CD8-positive, alpha-beta memory T cell (primary cell): ENCODE data around the gene PNMA6F. TPM values are rescaled to one million over a fixed set of nuclear protein-coding genes. Genes with fewer than 3 reads are reported as not detected.
"Not testable (repeated sequence)": the region's sequence is repeated elsewhere in the genome, so short reads cannot be mapped to it uniquely, and the experiment has no call there.

ENCODE experiments used
- CTCF ChIA-PET: fragments of 350-600 bp; sonication (Branson Sonifier 250); formaldehyde crosslinking; loops from one replicate; lab custom pipeline; 2021; ENCODE audit warnings: antibody characterized with exemption; lab: Charles Lee
- POLR2A ChIA-PET: fragments of 350-600 bp; sonication (Branson Sonifier 250); formaldehyde crosslinking; loops from one replicate; lab custom pipeline; 2021; ENCODE audit warnings: antibody characterized with exemption; lab: Charles Lee
- DNase-seq, 5 donors: peaks; one replicate each; pipeline versions ENCODE4 v3.0.0 to v3.0.0-alpha.2; 2020 to 2022; ENCODE audit warnings: mixed read lengths in 1 of 5
- H3K27ac ChIP-seq: one replicate; pipeline ENCODE4 v1.7.0; 2013; ENCODE audit warnings: low read depth, mild to moderate bottlenecking, low read length, moderate library complexity
- H3K27me3 ChIP-seq: 2 replicates; pipeline ENCODE4 v1.7.0; 2013; ENCODE audit warnings: low read length, mild to moderate bottlenecking; ENCODE audit not compliant: insufficient read depth, poor library complexity, severe bottlenecking
- H3K36me3 ChIP-seq: 2 replicates; pipeline ENCODE4 v1.7.0; 2013; ENCODE audit warnings: mild to moderate bottlenecking, low read length, moderate library complexity; ENCODE audit not compliant: insufficient read depth
- H3K4me1 ChIP-seq: 2 replicates; pipeline ENCODE4 v1.7.0; 2013; ENCODE audit warnings: mild to moderate bottlenecking, low read length, moderate library complexity; ENCODE audit not compliant: insufficient read depth
- H3K4me3 ChIP-seq: 2 replicates; pipeline ENCODE4 v1.7.0; 2013; ENCODE audit warnings: mild to moderate bottlenecking, low read length
- H3K9me3 ChIP-seq: 2 replicates; pipeline ENCODE4 v1.7.0; 2013; ENCODE audit warnings: mild to moderate bottlenecking, low read length
- H3K27ac Mint-ChIP-seq, 8 donors: one replicate each; pipeline ENCODE4 v1.8.0; 2020 to 2021; ENCODE audit warnings: mixed read lengths in 8 of 8, mild to moderate bottlenecking in 6 of 8, inconsistent platforms in 3 of 8, moderate library complexity in 3 of 8
- H3K27me3 Mint-ChIP-seq, 2 donors: one replicate each; pipeline ENCODE4 v1.8.0; 2020 to 2021; ENCODE audit warnings: mixed read lengths in 2 of 2, mild to moderate bottlenecking in 1 of 2, moderate library complexity in 1 of 2
- H3K36me3 Mint-ChIP-seq, 3 donors: one replicate each; pipeline ENCODE4 v1.8.0; 2020 to 2021; ENCODE audit warnings: mixed read lengths in 3 of 3, inconsistent platforms in 1 of 3, mild to moderate bottlenecking in 1 of 3
- H3K4me1 Mint-ChIP-seq, 3 donors: one replicate each; pipeline ENCODE4 v1.8.0; 2020 to 2021; ENCODE audit warnings: mixed read lengths in 3 of 3, inconsistent platforms in 1 of 3, mild to moderate bottlenecking in 1 of 3
- H3K4me3 Mint-ChIP-seq, 7 donors: one replicate each; pipeline ENCODE4 v1.8.0; 2020 to 2021; ENCODE audit warnings: mixed read lengths in 7 of 7, mild to moderate bottlenecking in 6 of 7, moderate library complexity in 4 of 7, inconsistent platforms in 2 of 7
- H3K9me3 Mint-ChIP-seq, 5 donors: one replicate each; pipeline ENCODE4 v1.8.0; 2020 to 2022; ENCODE audit warnings: mixed read lengths in 5 of 5, mild to moderate bottlenecking in 3 of 5, moderate library complexity in 2 of 5, inconsistent platforms in 1 of 5
- polyA plus RNA-seq: library from polyadenylated mRNA; unstranded; fragments of 300-500 nt; fragmentation: Illumina TruSeq; gene quantifications from one replicate; pipeline ENCODE4 v1.2.3, GENCODE V29; 2021
- total RNA-seq, 2 experiments: library from RNA; stranded (reverse); gene quantifications; one replicate each; pipeline ENCODE4 v1.2.3, GENCODE V29; 2021

Gene PNMA6F
- total and polyA plus RNA-seq, 3 experiments from 2014 or later, result not detected

DNA sequence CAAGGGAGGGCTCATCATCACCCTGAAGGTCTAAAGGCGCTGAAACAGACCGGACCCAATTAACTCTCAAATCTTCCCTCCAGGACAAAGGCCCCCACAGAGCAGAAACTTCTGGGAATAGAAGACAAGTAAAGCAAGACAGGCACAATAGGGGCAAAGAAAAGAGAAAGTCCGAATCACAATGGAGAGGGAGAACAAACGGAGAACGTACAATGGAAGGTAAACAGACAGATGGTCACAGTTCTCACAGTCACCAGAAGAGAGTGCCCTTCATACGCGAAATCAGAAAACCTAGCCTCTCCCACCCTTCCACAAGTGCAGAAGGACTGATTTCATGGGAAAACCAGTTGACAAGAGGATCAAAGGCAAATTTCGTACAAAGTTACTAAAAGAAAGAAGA, 35.9 kb downstream of the PNMA6F start:
- H3K27me3 Mint-ChIP-seq, H3K9me3 ChIP-seq, POLR2A ChIA-PET, CTCF ChIA-PET, H3K4me1 Mint-ChIP-seq, DNase-seq, H3K4me3 ChIP-seq, H3K27ac Mint-ChIP-seq, H3K4me3 Mint-ChIP-seq, H3K36me3 ChIP-seq, H3K36me3 Mint-ChIP-seq, H3K4me1 ChIP-seq, H3K27ac ChIP-seq, H3K9me3 Mint-ChIP-seq, H3K27me3 ChIP-seq: not testable (repeated sequence)

DNA sequence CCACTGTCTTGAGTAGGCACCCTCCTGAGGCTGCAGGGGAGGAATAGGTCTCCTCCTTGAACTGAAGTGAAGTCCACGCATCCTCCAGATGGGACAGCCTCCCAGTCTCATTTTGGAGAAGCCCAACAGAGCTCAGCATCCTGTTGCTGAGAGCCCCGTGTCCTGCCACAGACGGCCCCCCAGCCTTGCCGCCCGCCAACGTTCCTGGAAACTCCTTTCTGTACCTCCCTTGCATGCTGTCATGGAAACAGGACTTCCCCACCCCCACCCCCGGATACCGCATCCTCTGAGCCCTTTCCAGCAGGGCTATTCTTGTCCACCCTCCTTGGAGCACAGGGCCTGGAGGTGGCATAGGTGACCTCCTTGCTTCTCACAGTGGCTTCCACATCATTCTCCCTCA, 37.6 kb downstream of the PNMA6F start:
- CTCF ChIA-PET, result not testable (repeated sequence)

DNA sequence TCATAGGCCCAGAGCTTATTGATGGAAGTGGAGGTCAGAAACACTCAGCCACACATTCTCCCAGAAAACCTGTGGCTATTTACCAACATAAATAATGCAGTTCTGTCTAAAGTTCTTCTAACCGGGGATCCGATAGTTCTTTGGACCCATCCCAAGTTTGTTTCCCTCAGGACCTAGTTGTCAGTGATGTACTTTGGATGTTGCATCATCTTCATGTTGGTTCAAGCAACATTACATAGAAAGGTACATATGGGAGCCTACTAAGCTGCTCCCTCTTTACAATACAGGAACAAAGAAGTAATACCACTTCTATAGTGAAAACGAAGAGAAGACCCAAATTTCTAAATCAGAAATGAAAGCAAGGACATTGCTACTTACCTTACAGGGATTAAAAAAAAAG, 39.8 kb downstream of the PNMA6F start:
- POLR2A ChIA-PET, H3K4me3 Mint-ChIP-seq, H3K27ac Mint-ChIP-seq, H3K36me3 ChIP-seq, DNase-seq, H3K4me3 ChIP-seq, H3K27me3 ChIP-seq, H3K36me3 Mint-ChIP-seq, H3K27me3 Mint-ChIP-seq, H3K27ac ChIP-seq, CTCF ChIA-PET, H3K9me3 Mint-ChIP-seq, H3K9me3 ChIP-seq, H3K4me1 ChIP-seq, H3K4me1 Mint-ChIP-seq: not testable (repeated sequence)

More for the DNA sequence above, 37.6 kb downstream of the PNMA6F start:
- H3K9me3 ChIP-seq, H3K27ac Mint-ChIP-seq, POLR2A ChIA-PET, H3K36me3 ChIP-seq, DNase-seq, H3K4me3 ChIP-seq, H3K27ac ChIP-seq, H3K27me3 Mint-ChIP-seq, H3K9me3 Mint-ChIP-seq, H3K4me1 Mint-ChIP-seq, H3K4me3 Mint-ChIP-seq, H3K27me3 ChIP-seq, H3K36me3 Mint-ChIP-seq, H3K4me1 ChIP-seq: not testable (repeated sequence)

DNA sequence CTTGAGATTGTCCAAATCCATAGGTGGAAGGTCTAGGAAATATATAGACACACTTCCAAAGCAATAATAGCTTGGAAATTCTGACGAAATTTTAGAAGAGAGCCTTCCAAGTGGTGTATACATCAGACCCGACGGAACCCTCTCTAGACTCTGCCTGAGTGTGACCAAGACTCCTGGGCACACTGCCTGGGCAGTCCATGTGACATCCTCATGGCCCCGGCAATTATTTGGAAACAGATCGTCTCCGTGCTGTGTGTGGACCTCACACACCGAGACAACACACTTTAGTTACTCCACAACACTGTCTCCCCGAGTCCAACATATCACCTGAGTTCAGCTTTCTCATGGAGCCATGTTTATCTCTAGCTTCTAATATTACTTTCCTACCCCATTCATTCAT, 42.3 kb downstream of the PNMA6F start:
- H3K9me3 ChIP-seq, H3K4me3 ChIP-seq, H3K27ac Mint-ChIP-seq, H3K4me1 Mint-ChIP-seq, H3K27me3 ChIP-seq, H3K9me3 Mint-ChIP-seq, H3K27me3 Mint-ChIP-seq, CTCF ChIA-PET, POLR2A ChIA-PET, H3K4me1 ChIP-seq, H3K27ac ChIP-seq, H3K4me3 Mint-ChIP-seq, H3K36me3 ChIP-seq, H3K36me3 Mint-ChIP-seq, DNase-seq: not testable (repeated sequence)

DNA sequence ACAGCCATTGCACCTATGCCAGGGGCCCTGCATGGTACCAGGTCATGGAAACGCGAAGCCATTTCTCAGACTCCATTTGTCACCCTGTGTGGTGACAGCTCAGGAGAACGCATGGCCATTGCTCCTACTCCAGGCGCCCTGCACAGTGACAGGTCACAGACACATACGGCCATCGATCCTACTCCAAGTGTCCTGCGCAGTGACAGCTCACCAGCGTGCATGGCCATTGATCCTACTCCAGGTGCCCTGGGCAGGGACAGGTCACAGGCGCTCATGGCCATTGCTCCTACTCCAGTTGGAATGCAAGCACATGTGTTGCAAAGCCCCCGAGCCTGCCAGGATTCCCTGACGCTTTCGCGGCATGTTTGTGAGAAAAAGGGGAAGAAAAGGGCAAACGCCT, 45.5 kb downstream of the PNMA6F start:
- peak overlapping the region in 1 of 8 donors; percentile 63 for H3K27ac Mint-ChIP-seq
- CTCF ChIA-PET, H3K9me3 ChIP-seq, H3K36me3 Mint-ChIP-seq, H3K4me3 ChIP-seq, H3K9me3 Mint-ChIP-seq, POLR2A ChIA-PET, DNase-seq, H3K27ac ChIP-seq, H3K4me1 ChIP-seq, H3K4me3 Mint-ChIP-seq, H3K36me3 ChIP-seq, H3K27me3 ChIP-seq, H3K4me1 Mint-ChIP-seq, H3K27me3 Mint-ChIP-seq: not testable (repeated sequence)

DNA sequence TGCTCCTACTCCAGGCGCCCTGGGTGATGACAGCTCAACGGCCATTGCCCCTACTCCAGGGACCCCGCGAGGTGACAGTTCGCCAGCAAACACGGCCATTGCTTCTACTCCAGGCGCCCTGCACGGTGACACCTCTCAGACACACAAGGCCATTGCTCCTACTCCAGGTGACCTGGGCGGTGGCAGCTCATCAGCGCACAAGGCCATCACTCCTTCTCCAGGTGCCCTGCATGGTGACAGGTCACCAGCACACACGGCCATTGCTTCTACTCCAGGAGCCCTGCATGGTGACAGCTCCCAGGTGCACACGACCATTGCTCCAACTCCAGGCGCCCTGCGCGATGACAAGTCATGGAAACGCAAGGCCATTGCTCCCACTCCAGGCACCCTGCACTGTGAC, 46.1 kb downstream of the PNMA6F start:
- DNase-seq, H3K27me3 ChIP-seq, H3K4me3 Mint-ChIP-seq, H3K4me1 ChIP-seq, H3K27ac Mint-ChIP-seq, CTCF ChIA-PET, H3K9me3 Mint-ChIP-seq, H3K4me3 ChIP-seq, H3K36me3 ChIP-seq, H3K4me1 Mint-ChIP-seq, H3K27me3 Mint-ChIP-seq, POLR2A ChIA-PET, H3K9me3 ChIP-seq, H3K27ac ChIP-seq, H3K36me3 Mint-ChIP-seq: not testable (repeated sequence)

DNA sequence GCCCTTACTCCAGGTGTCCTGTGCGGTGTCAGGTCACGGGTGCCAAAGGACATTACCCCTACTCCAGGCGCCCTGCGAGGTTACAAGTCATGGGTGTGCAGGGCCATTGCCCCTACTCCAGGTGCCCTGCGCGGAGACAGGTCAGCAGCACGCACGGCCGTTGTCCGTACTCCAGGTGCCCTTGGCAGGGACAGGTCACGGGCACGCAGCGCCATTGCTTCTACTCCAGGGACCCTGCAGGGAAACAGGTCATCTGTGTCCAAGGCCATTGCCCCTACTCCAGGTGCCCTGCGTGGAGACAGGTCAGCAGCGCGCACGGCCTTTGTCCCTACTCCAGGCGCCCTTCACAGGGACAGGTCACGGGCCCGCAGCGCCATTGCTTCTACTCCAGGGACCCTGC, 49.0 kb downstream of the PNMA6F start:
- H3K4me3 Mint-ChIP-seq, H3K36me3 ChIP-seq, H3K4me1 ChIP-seq, POLR2A ChIA-PET, H3K27me3 ChIP-seq, H3K4me3 ChIP-seq, H3K27ac ChIP-seq, H3K27me3 Mint-ChIP-seq, H3K9me3 ChIP-seq, CTCF ChIA-PET, H3K9me3 Mint-ChIP-seq, H3K36me3 Mint-ChIP-seq, H3K4me1 Mint-ChIP-seq, H3K27ac Mint-ChIP-seq: not testable (repeated sequence)
- peak in 1 of 5 donors; percentile 37 for DNase-seq

DNA sequence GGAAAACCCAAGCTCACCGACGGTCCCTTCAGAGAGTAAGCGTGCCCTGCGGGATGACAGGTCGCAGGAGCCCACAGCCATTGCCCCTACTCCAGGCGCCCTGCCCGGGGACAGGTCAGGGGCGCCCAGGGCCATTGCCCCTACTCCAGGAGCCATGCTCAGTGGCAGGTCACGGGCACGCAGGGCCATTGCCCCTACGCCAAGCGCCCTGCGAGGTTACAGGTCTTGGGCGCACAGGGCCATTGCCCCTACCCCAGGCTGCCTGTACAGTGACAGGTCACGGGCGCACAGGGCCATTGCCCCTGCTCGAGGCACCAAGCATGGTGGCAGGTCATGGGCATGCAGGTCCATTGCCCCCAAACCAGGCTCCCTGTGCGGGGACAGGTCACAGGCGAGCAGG, 49.5 kb downstream of the PNMA6F start:
- H3K27ac Mint-ChIP-seq, H3K36me3 ChIP-seq, H3K27me3 Mint-ChIP-seq, DNase-seq, H3K9me3 ChIP-seq, H3K4me3 ChIP-seq, POLR2A ChIA-PET, H3K4me1 ChIP-seq, H3K4me3 Mint-ChIP-seq, H3K4me1 Mint-ChIP-seq, CTCF ChIA-PET, H3K36me3 Mint-ChIP-seq, H3K9me3 Mint-ChIP-seq, H3K27ac ChIP-seq, H3K27me3 ChIP-seq: not testable (repeated sequence)
